T-cell (primary cell): ENCODE results near the gene GTPBP3. TPM values are rescaled to one million over a fixed set of nuclear protein-coding genes. Genes with fewer than 3 reads are reported as not detected.
"Not testable (repeated sequence)": the region's sequence is repeated elsewhere in the genome, so short reads cannot be mapped to it uniquely, and the experiment has no call there.

ENCODE experiments used
- ATAC-seq, 4 experiments: fragments of 200-7000 bp in 3 of 4; fragments of 150-1000 bp in 1 of 4; cut with Tn5 transposase; replicated peaks in 1 of 4; 1 replicate in 3 of 4; 2 replicates in 1 of 4; pipeline ENCODE4 v1.10.0; 2021; ENCODE audit warnings: moderate library complexity in 3 of 4, mild to moderate bottlenecking in 2 of 4, moderate number of reproducible peaks in 1 of 4
- CTCF ChIA-PET, 2 donors: fragments of 300-600 bp; sonication (Branson Sonifier 250); formaldehyde crosslinking; loops; one replicate each; lab custom pipeline; 2022; ENCODE audit warnings: antibody characterized with exemption in 2 of 2; lab: Charles Lee
- POLR2A ChIA-PET, 2 donors: fragments of 300-600 bp; sonication (Branson Sonifier 250); formaldehyde crosslinking; loops; one replicate each; lab custom pipeline; 2022; ENCODE audit warnings: antibody characterized with exemption in 2 of 2; lab: Charles Lee
- DNase-seq, 35 experiments: peaks; one replicate each; pipeline versions ENCODE4 v3.0.0 to v3.0.0-alpha.2; 2013 to 2023
- H3K27ac ChIP-seq: one replicate; pipeline ENCODE4 v1.5.1; 2013; ENCODE audit warnings: low read length
- H3K27me3 ChIP-seq, 2 experiments: replicated peaks in 1 of 2; 1 replicate in 1 of 2; 2 replicates in 1 of 2; pipeline versions ENCODE4 v1.6.1 to v1.7.0; 2013; ENCODE audit warnings: low read length in 1 of 2, mixed read lengths in 1 of 2; ENCODE audit not compliant: control insufficient read depth in 2 of 2, insufficient read depth in 2 of 2; ENCODE audit errors: extremely low read depth in 1 of 2
- H3K36me3 ChIP-seq, 2 donors: 1 replicate in 1 of 2; 2 replicates in 1 of 2; pipeline versions ENCODE4 v1.6.1 to v1.7.0; 2013; ENCODE audit warnings: low read length in 1 of 2; ENCODE audit not compliant: control insufficient read depth in 2 of 2, insufficient read depth in 1 of 2; ENCODE audit errors: extremely low read depth in 1 of 2
- H3K4me1 ChIP-seq, 2 experiments: 1 replicate in 1 of 2; 2 replicates in 1 of 2; pipeline versions ENCODE4 v1.6.1 to v1.7.0; 2013; ENCODE audit warnings: low read length in 2 of 2, mixed read lengths in 1 of 2; ENCODE audit not compliant: insufficient read depth in 2 of 2, control insufficient read depth in 1 of 2; ENCODE audit errors: extremely low read depth in 1 of 2
- H3K4me3 ChIP-seq, 2 donors: 1 replicate in 1 of 2; 2 replicates in 1 of 2; pipeline versions ENCODE4 v1.5.1 to v1.7.0; 2013; ENCODE audit warnings: mild to moderate bottlenecking in 2 of 2, low read length in 1 of 2, moderate library complexity in 1 of 2; ENCODE audit not compliant: control insufficient read depth in 1 of 2; ENCODE audit errors: extremely low read depth in 1 of 2
- H3K9me3 ChIP-seq: 2 replicates; pipeline ENCODE4 v1.7.0; 2013
- H3K27ac Mint-ChIP-seq, 2 donors: one replicate each; pipeline ENCODE4 v1.8.0; 2020 to 2021; ENCODE audit warnings: mild to moderate bottlenecking in 2 of 2, mixed read lengths in 2 of 2
- H3K27me3 Mint-ChIP-seq, 2 donors: one replicate each; pipeline ENCODE4 v1.8.0; 2021 to 2022; ENCODE audit warnings: mixed read lengths in 2 of 2
- H3K36me3 Mint-ChIP-seq: one replicate; pipeline ENCODE4 v1.8.0; 2021; ENCODE audit warnings: mixed read lengths
- H3K4me1 Mint-ChIP-seq, 3 donors: one replicate each; pipeline ENCODE4 v1.8.0; 2020 to 2022; ENCODE audit warnings: mixed read lengths in 3 of 3, mild to moderate bottlenecking in 1 of 3
- H3K4me3 Mint-ChIP-seq, 3 donors: one replicate each; pipeline ENCODE4 v1.8.0; 2020 to 2022; ENCODE audit warnings: mild to moderate bottlenecking in 3 of 3, mixed read lengths in 3 of 3, moderate library complexity in 3 of 3
- H3K9me3 Mint-ChIP-seq, 3 donors: one replicate each; pipeline ENCODE4 v1.8.0; 2020 to 2022; ENCODE audit warnings: mixed read lengths in 3 of 3
- WGBS: methylation state at CpG from one replicate; pipeline ENCODE4 v1.1.5; 2013; ENCODE audit warnings: missing lambda C conversion rate; ENCODE audit not compliant: insufficient coverage; 5-methylcytosine and 5-hydroxymethylcytosine counted together
- total RNA-seq, 35 experiments: library from RNA in 6 of 35; stranded (reverse) in 6 of 35; fragments of 120-200 nt in 1 of 35; gene quantifications; one replicate each; pipeline versions ENCODE4 v1.2.1 to v1.2.4 and lab custom pipeline; 2013 to 2026

The GTPBP3 gene
- total RNA-seq, 5 donors from 2014 or later (not counting 1 experiment from before 2014, with no cell fraction given), result 31.9 to 72.5 (median 65.7) TPM

DNA sequence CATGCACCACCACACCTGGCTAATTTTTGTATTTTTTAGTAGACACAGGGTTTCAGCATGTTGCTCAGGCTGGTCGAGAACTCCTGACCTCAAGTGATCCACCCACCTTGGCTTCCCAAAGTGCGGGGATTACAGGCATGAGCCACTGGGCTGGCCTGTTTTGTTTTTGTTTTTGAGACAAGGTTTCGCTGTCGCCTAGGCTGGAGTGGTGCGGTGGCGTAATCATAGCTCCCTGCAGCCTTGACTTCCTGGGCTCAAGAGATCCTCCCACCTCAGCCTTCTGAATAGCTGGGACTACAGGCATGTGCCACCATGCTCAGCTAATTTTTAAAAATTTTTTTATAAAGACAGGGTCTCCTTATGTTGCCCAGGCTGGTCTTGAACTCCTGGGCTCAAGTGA, 41.8 kb upstream of the GTPBP3 start:
- H3K27me3 ChIP-seq, DNase-seq, H3K36me3 ChIP-seq, H3K27me3 Mint-ChIP-seq, H3K4me1 Mint-ChIP-seq, H3K36me3 Mint-ChIP-seq, H3K27ac Mint-ChIP-seq, H3K4me3 ChIP-seq, POLR2A ChIA-PET, H3K27ac ChIP-seq, ATAC-seq, H3K9me3 Mint-ChIP-seq, H3K4me3 Mint-ChIP-seq, H3K9me3 ChIP-seq: not testable (repeated sequence)
- peaks cover 0 to 11% of the 10 kb centered on the region in 2 experiments for H3K4me1 ChIP-seq
- 100% methylated on average over 4 of the region's 6 CpGs for WGBS
- CTCF ChIA-PET, result interaction anchor here in 1 of 2 donors (0.6 kb wide), 1 partner anchor 37 kb away, joined by 3 read pairs; no protein-coding TSS in a partner anchor

DNA sequence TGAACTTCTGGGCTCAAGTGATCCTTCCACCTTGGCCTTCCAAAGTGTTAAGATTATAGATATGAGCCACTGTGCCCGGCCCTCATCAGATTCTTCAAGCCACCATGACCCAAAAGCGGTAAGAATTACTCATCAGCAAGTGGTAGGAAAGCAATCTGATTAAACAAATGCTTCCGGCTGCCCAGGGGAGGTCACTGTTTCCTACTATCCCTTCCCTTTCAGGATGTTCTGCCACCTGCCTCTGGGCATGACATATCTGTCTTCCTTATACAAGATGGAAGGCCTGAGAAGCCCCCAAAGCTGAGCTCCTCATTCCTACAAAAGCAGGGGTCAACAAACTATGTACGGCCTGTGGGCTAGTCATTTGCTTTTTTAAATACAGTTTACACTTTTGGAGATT, 41.1 kb upstream of the GTPBP3 start:
- no peaks in the 10 kb centered on the region for H3K9me3 ChIP-seq
- ATAC-seq, result no peak
- H3K4me3 Mint-ChIP-seq, result no peak overlapping the region
- peaks cover 5 to 8% (median 8%) of the 10 kb centered on the region in 3 donors for H3K4me1 Mint-ChIP-seq
- ChIA-PET CTCF (interaction anchor here in 1 of 2 donors (0.6 to 0.7 kb wide), 2 partner anchors 15 to 38 kb away, joined by 3 to 7 read pairs; no protein-coding TSS in a partner anchor), POLR2A (interaction anchor here in 1 of 2 donors (0.7 kb wide), 1 partner anchor 480 kb away, joined by 9 read pairs; no protein-coding TSS in a partner anchor)
- peaks cover 0 to 11% of the 10 kb centered on the region in 2 experiments for H3K4me1 ChIP-seq
- no peak for DNase-seq
- H3K27me3 ChIP-seq, result peaks cover 0 to 2% of the 10 kb centered on the region in 2 experiments
- H3K27ac Mint-ChIP-seq, result no peak overlapping the region
- WGBS, result 100% methylated on average over 1 of the region's 4 CpGs
- no peak overlapping the region for H3K4me3 ChIP-seq
- H3K9me3 Mint-ChIP-seq, result no peaks in the 10 kb centered on the region
- peaks cover 0 to 7% of the 10 kb centered on the region in 2 donors for H3K36me3 ChIP-seq
- no peak overlapping the region for H3K27ac ChIP-seq
- peaks cover 7% of the 10 kb centered on the region for H3K36me3 Mint-ChIP-seq
- H3K27me3 Mint-ChIP-seq, result no peaks in the 10 kb centered on the region

DNA sequence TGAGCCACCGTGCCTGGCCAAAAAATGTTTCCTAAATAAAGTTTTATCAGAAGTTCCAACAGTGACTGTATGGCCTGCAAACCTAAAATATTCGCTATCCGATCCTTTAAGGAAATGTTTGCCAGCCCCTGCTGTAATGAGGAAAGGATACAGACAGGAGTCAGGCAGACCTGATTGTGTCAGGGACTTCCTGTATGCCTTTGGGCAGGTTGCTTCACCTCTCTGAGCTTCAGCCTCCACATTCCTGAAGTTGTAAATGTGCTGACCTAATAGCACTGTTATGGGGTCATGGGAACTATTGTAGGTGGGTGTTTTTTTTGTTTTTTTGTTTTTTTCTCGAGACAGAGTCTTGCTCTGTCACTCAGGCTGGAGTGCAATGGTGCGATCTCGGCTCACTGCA, 40.4 kb upstream of the GTPBP3 start:
- H3K9me3 Mint-ChIP-seq, result no peaks in the 10 kb centered on the region
- Histone ChIP-seq H3K36me3 (peaks cover 0 to 7% of the 10 kb centered on the region in 2 donors), H3K27ac (no peak overlapping the region), H3K4me1 (peaks cover 0 to 9% of the 10 kb centered on the region in 2 experiments), H3K27me3 (peaks cover 0 to 2% of the 10 kb centered on the region in 2 experiments), H3K9me3 (no peaks in the 10 kb centered on the region), H3K4me3 (no peak overlapping the region)
- DNase-seq (no peak), ATAC-seq (no peak)
- H3K36me3 Mint-ChIP-seq, result peaks cover 7% of the 10 kb centered on the region
- peaks cover 4 to 8% (median 7%) of the 10 kb centered on the region in 3 donors for H3K4me1 Mint-ChIP-seq
- no peaks in the 10 kb centered on the region for H3K27me3 Mint-ChIP-seq
- ChIA-PET CTCF (interaction anchor here in 1 of 2 donors (1.4 kb wide), 1 partner anchor 8 kb away, joined by 4 read pairs; the partner anchor contains the start of gene MRPL34), POLR2A (interaction anchor here in 1 of 2 donors (0.7 kb wide), 1 partner anchor 479 kb away, joined by 9 read pairs; no protein-coding TSS in a partner anchor)
- WGBS, result 85% methylated on average over 3 of the region's 6 CpGs
- no peak overlapping the region for H3K4me3 Mint-ChIP-seq
- no peak overlapping the region for H3K27ac Mint-ChIP-seq

DNA sequence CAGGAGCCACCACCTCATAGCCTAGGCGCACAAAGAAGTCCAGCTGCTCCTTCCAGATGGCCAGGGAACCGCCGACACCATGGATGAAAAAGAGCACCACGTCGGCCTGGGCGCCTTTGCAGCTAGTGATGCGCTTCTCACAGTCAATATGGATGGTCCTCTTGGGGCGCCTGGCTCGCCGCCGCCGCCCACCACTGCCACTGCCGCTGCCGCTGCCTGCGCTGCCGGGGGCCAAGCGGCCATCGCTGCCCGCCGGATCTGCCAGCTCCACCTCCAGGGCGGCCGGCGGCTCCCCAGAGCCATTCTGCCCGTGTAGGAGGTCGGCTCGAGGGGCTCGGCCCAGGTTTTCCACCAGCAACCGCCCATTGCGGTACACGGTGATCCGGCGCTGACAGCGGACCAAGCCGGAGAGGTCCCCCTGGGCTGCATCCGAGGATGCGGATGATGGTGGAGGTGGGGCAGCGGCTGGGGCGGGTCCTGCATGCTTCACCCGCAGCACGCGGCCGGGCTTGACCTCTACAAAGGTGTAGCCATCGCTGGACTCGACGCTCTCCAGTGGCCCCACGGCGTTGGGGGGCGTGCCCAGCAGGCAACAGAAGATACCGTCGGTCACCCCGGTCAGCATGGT, 36.2 kb upstream of the GTPBP3 start:
- POLR2A ChIA-PET, result no interaction called here
- Mint-ChIP-seq H3K27me3 (no peaks in the 10 kb centered on the region), H3K4me3 (no peak overlapping the region), H3K36me3 (peaks cover 7% of the 10 kb centered on the region), H3K4me1 (peaks cover 23 to 31% (median 23%) of the 10 kb centered on the region in 3 donors), H3K27ac (no peak overlapping the region), H3K9me3 (no peaks in the 10 kb centered on the region)
- peaks cover 2 to 35% of the 10 kb centered on the region in 2 experiments for H3K4me1 ChIP-seq
- ATAC-seq (no peak), DNase-seq (no peak)
- H3K27me3 ChIP-seq, result no peaks in the 10 kb centered on the region
- no peak overlapping the region for H3K27ac ChIP-seq
- no peaks in the 10 kb centered on the region for H3K9me3 ChIP-seq
- CTCF ChIA-PET, result no interaction called here
- no peaks in the 10 kb centered on the region for H3K36me3 ChIP-seq
- 97% methylated on average over 40 of the region's 51 CpGs for WGBS
- no peak overlapping the region for H3K4me3 ChIP-seq

DNA sequence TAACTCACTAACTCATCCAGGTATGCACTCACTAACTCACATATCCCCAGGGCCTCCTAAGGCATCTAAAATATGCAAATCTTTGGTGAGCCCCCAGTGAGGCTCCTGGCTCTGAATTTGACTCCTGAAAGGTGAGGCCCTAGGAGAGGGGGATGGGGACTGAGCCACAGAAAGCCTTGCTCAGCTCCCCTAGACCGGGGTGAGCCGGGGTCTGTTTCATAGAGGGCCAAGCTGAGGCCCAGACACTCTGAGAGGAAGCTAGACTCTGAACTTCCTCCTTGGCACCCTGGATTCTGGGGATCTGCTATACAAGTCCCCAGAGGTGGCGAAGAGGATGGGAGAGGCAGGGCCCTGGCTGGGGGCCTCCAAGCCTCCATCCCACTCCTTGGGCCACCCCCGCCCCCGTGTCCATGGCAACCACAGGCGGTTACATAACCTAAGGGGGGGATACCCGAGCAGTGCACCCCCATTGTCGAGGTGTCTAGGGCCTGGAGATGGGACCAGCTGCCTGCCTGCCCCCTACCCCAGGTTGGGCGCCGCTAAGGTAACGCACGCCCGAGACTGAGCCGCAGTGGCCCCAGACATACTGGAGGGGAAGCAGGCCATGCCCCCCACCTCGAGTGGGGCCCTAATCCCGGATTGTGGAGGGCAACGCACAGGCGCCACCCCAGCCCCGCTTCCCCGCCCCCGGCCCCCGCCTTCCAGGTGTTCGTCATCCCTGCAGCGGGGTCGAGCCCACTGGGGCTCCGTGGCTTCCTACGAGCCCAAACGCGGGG, 34.8 kb upstream of the GTPBP3 start:
- ChIA-PET CTCF (interaction anchor here in 1 of 2 donors (0.5 to 1.3 kb wide), 3 partner anchors 30 to 1239 kb away, joined by 3 read pairs; no protein-coding TSS in a partner anchor), POLR2A (no interaction called here)
- peaks cover 5% of the 10 kb centered on the region for H3K36me3 Mint-ChIP-seq
- H3K36me3 ChIP-seq, result no peaks in the 10 kb centered on the region
- H3K4me3 Mint-ChIP-seq, result peak overlapping the region; percentile 70 to 80 (median 74)
- no peaks in the 10 kb centered on the region for H3K27me3 ChIP-seq
- H3K27me3 Mint-ChIP-seq, result no peaks in the 10 kb centered on the region
- H3K27ac Mint-ChIP-seq, result peak overlapping the region; percentile 19 to 68
- ATAC-seq, result peak; percentile 3 to 9 (median 6)
- peak overlapping the region; percentile 53 for H3K27ac ChIP-seq
- WGBS, result 23% methylated on average over 23 of the region's 29 CpGs
- peaks cover 23 to 40% (median 30%) of the 10 kb centered on the region in 3 donors for H3K4me1 Mint-ChIP-seq
- no peaks in the 10 kb centered on the region for H3K9me3 ChIP-seq
- no peaks in the 10 kb centered on the region for H3K9me3 Mint-ChIP-seq
- peak in 11 of 35 experiments; percentile 17 to 44 (median 28) for DNase-seq
- H3K4me3 ChIP-seq, result peak overlapping the region; percentile 62 to 72
- peaks cover 2 to 49% of the 10 kb centered on the region in 2 experiments for H3K4me1 ChIP-seq
